ENCODE results near the gene KDF1.

GRCh38 chr1:26994020-26994786, 33.9 kb upstream of the KDF1 start:
- TF ChIP-seq CTCF (IDR thresholded peaks at IDR 0.05 in 4 of 5, conservative IDR thresholded peaks at IDR 0.05 in 1 of 5) (no peak), POLR2A (IDR thresholded peaks at IDR 0.05) (no peak)

Measured in gastrocnemius medialis (tissue), 4 donors.